HCT116 (cell line): ENCODE measurements around the gene RTP4. TPM values are rescaled to one million over a fixed set of nuclear protein-coding genes. Genes with fewer than 3 reads are reported as not detected.

Source experiments
- ATAC-seq: fragments of 200-7000 bp; cut with Tn5 transposase; 2 replicates; pipeline ENCODE4 v1.9.1; 2020; ENCODE audit warnings: mild to moderate bottlenecking, moderate library complexity
- BruUV-seq: library from RNA; stranded (reverse); fragments of 400-500 nt; replicated peaks from 2 replicates; lab custom pipeline; 2021; lab: Mats Ljungman, UMichigan
- CTCF ChIA-PET: fragments of 300-600 bp; sonication (Branson Sonifier 250); formaldehyde crosslinking; loops from one replicate; lab custom pipeline; 2021; ENCODE audit warnings: antibody characterized with exemption; lab: Charles Lee
- POLR2A ChIA-PET: fragments of 300-600, 350-600 bp; sonication (Branson Sonifier 250); formaldehyde crosslinking; loops from one replicate; lab custom pipeline; 2021; ENCODE audit warnings: antibody characterized with exemption; lab: Charles Lee
- RAD21 ChIA-PET, 2 experiments: fragments of 300-600 bp; sonication (Branson Sonifier 250); formaldehyde crosslinking; loops; one replicate each; lab custom pipeline; 2023; ENCODE audit warnings: low total read pairs in 2 of 2; ENCODE audit not compliant: uncharacterized antibody in 2 of 2, unreplicated experiment in 2 of 2, low non-redundant PET in 1 of 2; lab: Charles Lee
- DNase-seq: peaks from one replicate; pipeline ENCODE4 v3.0.0-alpha.2; 2010; ENCODE audit warnings: low read depth, low spot score
- H2AFZ ChIP-seq: fragments of 200-600 bp; shearing (Covaris generic), sonication (generic); 2 replicates; pipeline ENCODE4 v1.6.1; 2017; ENCODE audit warnings: low read depth, mixed run types, mixed read lengths, antibody characterized with exemption, low read length; ENCODE audit not compliant: poor library complexity, severe bottlenecking
- H3K27ac ChIP-seq: 2 replicates; pipeline ENCODE4 v1.5.1; 2012; ENCODE audit warnings: low read depth, low read length
- H3K27me3 ChIP-seq: fragments of 200-600 bp; sonication (generic); 2 replicates; pipeline ENCODE4 v1.6.1; 2016; ENCODE audit warnings: mixed run types, low read length, mixed read lengths; ENCODE audit not compliant: insufficient read depth
- H3K36me3 ChIP-seq, 2 experiments: fragments of 200-500 bp in 1 of 2; fragments of 200-600 bp in 1 of 2; sonication (Bioruptor generic) in 1 of 2; sonication (generic) in 1 of 2; 2 replicates each; pipeline versions ENCODE4 v1.5.1 to v1.6.1; 2014 to 2016; ENCODE audit warnings: low read length in 2 of 2, inconsistent platforms in 1 of 2, mixed read lengths in 1 of 2, mixed run types in 1 of 2; ENCODE audit not compliant: insufficient read depth in 2 of 2, control insufficient read depth in 1 of 2
- H3K4me1 ChIP-seq, 2 experiments: fragments of 200-600 bp in 1 of 2; sonication (generic) in 1 of 2; 2 replicates each; pipeline versions ENCODE4 v1.5.1 to v1.6.1; 2012 to 2017; ENCODE audit warnings: low read length in 2 of 2, inconsistent platforms in 1 of 2, mild to moderate bottlenecking in 1 of 2, mixed read lengths in 1 of 2, mixed run types in 1 of 2, moderate library complexity in 1 of 2; ENCODE audit not compliant: insufficient read depth in 2 of 2, control insufficient read depth in 1 of 2
- H3K4me2 ChIP-seq: fragments of 200-600 bp; sonication (generic); 2 replicates; pipeline ENCODE4 v1.6.1; 2017; ENCODE audit warnings: mixed run types, low read length, mixed read lengths
- H3K4me3 ChIP-seq, 2 experiments: fragments of 200-600 bp in 1 of 2; sonication (generic) in 1 of 2; replicated peaks in 1 of 2; 2 replicates each; pipeline ENCODE4 v1.5.1; 2011 to 2016; ENCODE audit warnings: low read length in 2 of 2, control low read depth in 1 of 2, low read depth in 1 of 2, mild to moderate bottlenecking in 1 of 2, mixed read lengths in 1 of 2, mixed run types in 1 of 2
- H3K79me2 ChIP-seq: fragments of 200-600 bp; sonication (generic); 2 replicates; pipeline ENCODE4 v1.6.1; 2017; ENCODE audit warnings: mild to moderate bottlenecking, mixed run types, low read length, moderate library complexity, mixed read lengths; ENCODE audit not compliant: insufficient read depth
- H3K9ac ChIP-seq: fragments of 200-600 bp; sonication (generic); 2 replicates; pipeline ENCODE4 v1.6.1; 2016; ENCODE audit warnings: low read length, mixed read lengths
- H3K9me2 ChIP-seq: fragments of 200-600 bp; sonication (generic), shearing (Covaris generic); 2 replicates; pipeline ENCODE4 v1.6.1; 2017; ENCODE audit warnings: mixed run types, mild to moderate bottlenecking, moderate library complexity; ENCODE audit not compliant: insufficient read depth
- H3K9me3 ChIP-seq, 2 experiments: fragments of 200-500 bp in 1 of 2; fragments of 200-600 bp in 1 of 2; sonication (Bioruptor generic) in 1 of 2; sonication (generic) in 1 of 2; 2 replicates each; pipeline ENCODE4 v1.6.1; 2014 to 2017; ENCODE audit warnings: low read length in 2 of 2, mixed read lengths in 2 of 2, inconsistent platforms in 1 of 2, low read depth in 1 of 2, mild to moderate bottlenecking in 1 of 2, mixed run types in 1 of 2, moderate library complexity in 1 of 2; ENCODE audit not compliant: control insufficient read depth in 1 of 2, insufficient read depth in 1 of 2
- H4K20me1 ChIP-seq: fragments of 200-600 bp; sonication (generic), shearing (Covaris generic); 2 replicates; pipeline ENCODE4 v1.6.1; 2017; ENCODE audit warnings: mixed run types, mild to moderate bottlenecking, moderate library complexity; ENCODE audit not compliant: insufficient read depth
- CEBPB ChIP-seq: IDR thresholded peaks from 2 replicates; pipeline ENCODE4 v1.6.1; 2012; ENCODE audit warnings: low read depth
- EGR1 ChIP-seq: IDR thresholded peaks from 2 replicates; pipeline ENCODE4 v1.6.1; 2012; ENCODE audit warnings: low read depth
- ELF1 ChIP-seq: IDR thresholded peaks from 2 replicates; pipeline ENCODE4 v1.6.1; 2012; ENCODE audit warnings: low read depth, borderline replicate concordance
- EZH2 ChIP-seq: fragments of 200-600 bp; sonication (generic); IDR thresholded peaks from 2 replicates; pipeline ENCODE4 v1.6.1; 2017; ENCODE audit warnings: antibody characterized with exemption, mixed run types
- EZH2phosphoT487 ChIP-seq: fragments of 200-600 bp; IDR thresholded peaks from 2 replicates; pipeline ENCODE4 v1.6.1; 2018; ENCODE audit warnings: antibody characterized with exemption, borderline replicate concordance
- FOSL1 ChIP-seq: IDR thresholded peaks from 2 replicates; pipeline ENCODE4 v1.6.1; 2012; ENCODE audit warnings: low read depth
- JUND ChIP-seq: IDR thresholded peaks from 2 replicates; pipeline ENCODE4 v1.6.1; 2012
- MAX ChIP-seq: IDR thresholded peaks from 2 replicates; pipeline ENCODE4 v1.6.1; 2012
- POLR2A ChIP-seq: IDR thresholded peaks from 2 replicates; pipeline ENCODE4 v1.7.0; 2011; ENCODE audit warnings: borderline replicate concordance; ENCODE audit not compliant: insufficient read depth, insufficient read length; ENCODE audit errors: extremely low read depth
- POLR2AphosphoS5 ChIP-seq: IDR thresholded peaks from 2 replicates; pipeline ENCODE4 v1.6.1; 2011; ENCODE audit warnings: mild to moderate bottlenecking, low read depth, low read length, moderate library complexity
- SP1 ChIP-seq: IDR thresholded peaks from 2 replicates; pipeline ENCODE4 v1.6.1; 2012; ENCODE audit warnings: low read depth
- SRF ChIP-seq: IDR thresholded peaks from 2 replicates; pipeline ENCODE4 v1.6.1; 2012; ENCODE audit warnings: low read depth
- YY1 ChIP-seq: IDR thresholded peaks from 2 replicates; pipeline ENCODE4 v1.6.1; 2011; ENCODE audit warnings: low read length, low read depth, moderate library complexity, mild to moderate bottlenecking; ENCODE audit not compliant: insufficient replicate concordance; ENCODE audit errors: extremely low read depth
- intact Hi-C: fragments of 100-400 bp; cut with micrococcal nuclease; formaldehyde crosslinking; loops from 2 replicates; pipeline ENCODE4 v1.10.0; 2022
- total RNA-seq: library from RNA; stranded (reverse); gene quantifications from one replicate; pipeline ENCODE4 v1.2.1, GENCODE V29; 2021; ENCODE audit not compliant: unreplicated experiment
- TF ChIP-seq, protein P1 (sequence below): IDR thresholded peaks from 2 replicates; pipeline ENCODE4 v1.6.1; 2012; ENCODE audit warnings: low read depth
- TF ChIP-seq, protein P2 (sequence below): IDR thresholded peaks from 2 replicates; pipeline ENCODE4 v1.6.1; 2012
- TF ChIP-seq, protein P3 (sequence below): IDR thresholded peaks from 2 replicates; pipeline ENCODE4 v1.6.1; 2011; ENCODE audit warnings: mild to moderate bottlenecking, low read length, moderate library complexity; ENCODE audit not compliant: insufficient replicate concordance; ENCODE audit errors: extremely low read depth

RTP4 gene
- total RNA-seq, 1 experiment from 2014 or later, result not detected

DNA sequence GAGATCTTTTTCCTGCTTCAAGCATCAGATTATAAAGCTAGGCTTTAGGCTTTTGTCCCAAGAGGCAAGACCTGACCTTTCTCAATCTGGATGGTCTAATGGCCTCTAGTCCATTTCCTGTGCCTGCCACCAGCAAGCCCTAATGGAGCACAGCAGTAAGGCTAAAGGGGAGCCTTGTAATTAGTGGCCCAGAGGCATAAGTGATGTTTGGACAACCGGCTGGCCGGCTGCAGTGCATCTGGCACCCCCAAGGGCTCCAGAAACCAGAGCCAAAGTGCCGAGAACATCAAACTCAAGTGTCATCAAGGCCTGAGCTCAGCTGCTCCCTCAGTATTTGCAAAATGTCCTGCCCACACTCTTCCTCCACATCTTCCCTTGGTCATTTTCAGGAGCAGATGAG, 31.9 kb upstream of the RTP4 start:
- H3K36me3 ChIP-seq, result no peaks in the 10 kb centered on the region
- ATAC-seq (no peak), DNase-seq (no peak)
- H2AFZ ChIP-seq, result no peak overlapping the region
- intact Hi-C loops, result no loop called here
- ChIA-PET POLR2A (no interaction called here), CTCF (no interaction called here), RAD21 (no interaction called here)
- no peaks in the 10 kb centered on the region for H3K9me3 ChIP-seq
- H3K4me2 ChIP-seq, result no peak overlapping the region
- no peaks in the 10 kb centered on the region for H3K4me1 ChIP-seq
- H3K4me3 ChIP-seq, result no peak overlapping the region
- H3K27me3 ChIP-seq, result peaks cover 16% of the 10 kb centered on the region; the same call in 1 of the 2 replicates
- no peak overlapping the region for H3K9ac ChIP-seq
- H3K27ac ChIP-seq, result no peak overlapping the region
- no peaks in the 10 kb centered on the region for H3K79me2 ChIP-seq
- BruUV-seq, result no TSS peak
- H4K20me1 ChIP-seq, result no peaks in the 10 kb centered on the region
- H3K9me2 ChIP-seq, result no peaks in the 10 kb centered on the region
- TF ChIP-seq SRF (no peak), YY1 (no peak), EGR1 (no peak), EZH2 (no peak), MAX (no peak), SP1 (no peak), POLR2A (no peak), CEBPB (no peak), EZH2phosphoT487 (no peak), ELF1 (no peak), JUND (no peak), POLR2AphosphoS5 (no peak), FOSL1 (no peak)
- TF ChIP-seq, protein P1, sequence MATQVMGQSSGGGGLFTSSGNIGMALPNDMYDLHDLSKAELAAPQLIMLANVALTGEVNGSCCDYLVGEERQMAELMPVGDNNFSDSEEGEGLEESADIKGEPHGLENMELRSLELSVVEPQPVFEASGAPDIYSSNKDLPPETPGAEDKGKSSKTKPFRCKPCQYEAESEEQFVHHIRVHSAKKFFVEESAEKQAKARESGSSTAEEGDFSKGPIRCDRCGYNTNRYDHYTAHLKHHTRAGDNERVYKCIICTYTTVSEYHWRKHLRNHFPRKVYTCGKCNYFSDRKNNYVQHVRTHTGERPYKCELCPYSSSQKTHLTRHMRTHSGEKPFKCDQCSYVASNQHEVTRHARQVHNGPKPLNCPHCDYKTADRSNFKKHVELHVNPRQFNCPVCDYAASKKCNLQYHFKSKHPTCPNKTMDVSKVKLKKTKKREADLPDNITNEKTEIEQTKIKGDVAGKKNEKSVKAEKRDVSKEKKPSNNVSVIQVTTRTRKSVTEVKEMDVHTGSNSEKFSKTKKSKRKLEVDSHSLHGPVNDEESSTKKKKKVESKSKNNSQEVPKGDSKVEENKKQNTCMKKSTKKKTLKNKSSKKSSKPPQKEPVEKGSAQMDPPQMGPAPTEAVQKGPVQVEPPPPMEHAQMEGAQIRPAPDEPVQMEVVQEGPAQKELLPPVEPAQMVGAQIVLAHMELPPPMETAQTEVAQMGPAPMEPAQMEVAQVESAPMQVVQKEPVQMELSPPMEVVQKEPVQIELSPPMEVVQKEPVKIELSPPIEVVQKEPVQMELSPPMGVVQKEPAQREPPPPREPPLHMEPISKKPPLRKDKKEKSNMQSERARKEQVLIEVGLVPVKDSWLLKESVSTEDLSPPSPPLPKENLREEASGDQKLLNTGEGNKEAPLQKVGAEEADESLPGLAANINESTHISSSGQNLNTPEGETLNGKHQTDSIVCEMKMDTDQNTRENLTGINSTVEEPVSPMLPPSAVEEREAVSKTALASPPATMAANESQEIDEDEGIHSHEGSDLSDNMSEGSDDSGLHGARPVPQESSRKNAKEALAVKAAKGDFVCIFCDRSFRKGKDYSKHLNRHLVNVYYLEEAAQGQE, result no peak
- TF ChIP-seq, protein P2, sequence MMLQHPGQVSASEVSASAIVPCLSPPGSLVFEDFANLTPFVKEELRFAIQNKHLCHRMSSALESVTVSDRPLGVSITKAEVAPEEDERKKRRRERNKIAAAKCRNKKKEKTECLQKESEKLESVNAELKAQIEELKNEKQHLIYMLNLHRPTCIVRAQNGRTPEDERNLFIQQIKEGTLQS, result no peak
- TF ChIP-seq, protein P3, sequence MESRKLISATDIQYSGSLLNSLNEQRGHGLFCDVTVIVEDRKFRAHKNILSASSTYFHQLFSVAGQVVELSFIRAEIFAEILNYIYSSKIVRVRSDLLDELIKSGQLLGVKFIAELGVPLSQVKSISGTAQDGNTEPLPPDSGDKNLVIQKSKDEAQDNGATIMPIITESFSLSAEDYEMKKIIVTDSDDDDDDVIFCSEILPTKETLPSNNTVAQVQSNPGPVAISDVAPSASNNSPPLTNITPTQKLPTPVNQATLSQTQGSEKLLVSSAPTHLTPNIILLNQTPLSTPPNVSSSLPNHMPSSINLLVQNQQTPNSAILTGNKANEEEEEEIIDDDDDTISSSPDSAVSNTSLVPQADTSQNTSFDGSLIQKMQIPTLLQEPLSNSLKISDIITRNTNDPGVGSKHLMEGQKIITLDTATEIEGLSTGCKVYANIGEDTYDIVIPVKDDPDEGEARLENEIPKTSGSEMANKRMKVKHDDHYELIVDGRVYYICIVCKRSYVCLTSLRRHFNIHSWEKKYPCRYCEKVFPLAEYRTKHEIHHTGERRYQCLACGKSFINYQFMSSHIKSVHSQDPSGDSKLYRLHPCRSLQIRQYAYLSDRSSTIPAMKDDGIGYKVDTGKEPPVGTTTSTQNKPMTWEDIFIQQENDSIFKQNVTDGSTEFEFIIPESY, result no peak
